HG02840 (cell line): Measurements from ENCODE around the gene ZNF772.
A peak's percentile ranks its signal among the peaks of the same experiment; 100 is the strongest.
"Not testable (repeated sequence)": the region's sequence is repeated elsewhere in the genome, so short reads cannot be mapped to it uniquely, and the experiment has no call there.

Experiments used
- ATAC-seq: cut with Tn5 transposase; IDR thresholded peaks from one replicate; pipeline ENCODE4 v1.9.1; 2021; ENCODE audit warnings: mild to moderate bottlenecking, moderate library complexity, moderate number of reproducible peaks; ENCODE audit not compliant: unreplicated experiment, low FRiP score

Gene ZNF772

DNA sequence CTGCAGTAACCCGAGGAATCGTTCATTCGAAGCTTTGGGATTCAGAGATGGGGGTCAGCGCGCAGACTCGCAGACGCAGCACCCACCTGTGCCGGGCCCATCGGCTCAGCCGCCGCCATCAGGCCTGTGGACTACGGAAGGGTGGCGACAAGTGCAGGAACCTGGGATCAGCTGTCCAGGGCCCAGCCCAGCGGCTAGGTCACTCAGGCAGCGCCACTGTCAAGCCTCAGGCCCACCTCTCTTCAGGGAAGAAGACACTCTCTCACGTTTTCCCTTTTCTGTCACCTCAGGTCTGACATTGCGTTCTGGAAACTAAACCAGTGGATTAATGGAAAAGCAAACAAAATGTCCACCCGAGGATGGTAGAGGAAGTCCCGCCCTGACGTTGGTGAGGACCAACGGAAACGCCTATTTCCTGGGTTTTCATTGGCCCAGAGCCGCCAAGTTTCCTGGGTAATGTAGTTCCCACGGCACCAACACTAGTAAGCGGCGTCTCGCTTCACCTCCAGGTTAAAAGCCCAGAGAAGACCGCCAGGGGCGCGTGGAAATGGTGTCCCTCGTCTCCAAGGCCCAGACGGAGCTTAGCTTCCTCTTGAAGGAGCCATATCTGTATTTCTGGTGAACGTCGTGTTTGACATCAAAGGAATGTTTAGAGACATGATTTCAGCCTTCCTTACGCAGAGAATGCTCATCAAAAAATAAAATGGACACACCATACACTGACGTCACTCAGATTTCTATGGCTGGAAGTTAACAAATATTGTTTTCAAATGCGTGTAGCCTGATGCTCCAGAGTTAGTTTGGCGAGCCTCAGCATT is at the start of gene ZNF772:
ZNF772 (minus strand) TSS at position 376 of the 818 bp plus-strand sequence; CDS start at position 119, 257 bp downstream.
- ATAC-seq, result peak; percentile 97

DNA sequence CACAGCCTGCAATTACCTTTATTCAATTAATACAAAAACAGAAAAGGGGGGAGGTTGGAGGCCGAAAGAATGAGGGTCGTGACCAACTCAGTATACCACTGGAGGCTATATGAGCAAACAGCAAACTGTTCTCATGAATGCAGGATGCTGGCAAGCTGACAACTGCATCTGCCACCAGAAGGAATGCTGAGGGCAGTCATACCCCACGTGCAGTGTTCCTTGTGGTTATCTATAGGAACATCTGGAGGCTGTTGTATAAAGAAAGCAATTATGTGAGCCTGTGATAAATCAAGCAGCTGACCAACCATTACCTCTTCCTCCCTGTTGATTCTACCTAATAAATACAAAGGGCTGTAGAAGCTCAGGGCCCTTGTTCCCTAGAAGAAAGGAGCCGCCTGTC is 40.7 kb upstream of the ZNF772 start:
- not testable (repeated sequence) for ATAC-seq

DNA sequence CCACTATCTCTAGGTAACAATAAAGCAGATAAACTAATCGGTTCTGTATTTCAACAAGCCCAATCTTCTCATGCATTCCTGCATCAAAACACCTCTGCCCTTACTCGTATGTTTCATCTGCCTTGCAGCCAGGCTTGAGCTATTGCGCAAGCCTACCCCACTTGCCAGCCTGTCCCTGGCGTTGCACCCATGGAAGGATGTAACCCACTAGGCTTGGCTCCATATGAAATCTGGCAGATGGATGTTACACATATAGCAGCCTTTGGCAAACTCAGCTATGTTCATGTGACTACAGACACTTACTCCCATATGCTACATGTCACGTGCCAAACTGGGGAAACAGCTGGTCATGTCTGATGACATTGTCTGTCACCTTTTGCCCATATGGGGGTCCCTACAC is 37.9 kb upstream of the ZNF772 start:
- no peak for ATAC-seq

DNA sequence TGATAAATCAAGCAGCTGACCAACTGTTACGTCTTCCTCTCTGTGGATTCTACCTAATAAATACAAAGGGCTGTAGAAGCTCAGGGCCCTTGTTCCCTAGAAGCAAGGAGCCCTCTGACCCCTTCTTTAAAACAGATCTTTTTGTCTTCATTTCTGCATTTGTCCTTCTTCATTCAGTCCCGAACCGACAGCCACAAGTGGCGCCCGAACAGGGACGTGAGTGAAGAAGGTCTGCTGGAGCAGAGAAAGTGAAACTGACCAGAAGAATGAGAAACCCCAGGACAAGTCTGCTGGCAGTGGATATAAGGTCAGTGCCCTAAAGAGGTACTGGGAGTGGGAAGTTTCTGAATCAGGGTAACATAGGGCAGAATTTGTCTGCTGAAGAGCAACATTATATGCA is 35.5 kb upstream of the ZNF772 start:
- no peak for ATAC-seq

DNA sequence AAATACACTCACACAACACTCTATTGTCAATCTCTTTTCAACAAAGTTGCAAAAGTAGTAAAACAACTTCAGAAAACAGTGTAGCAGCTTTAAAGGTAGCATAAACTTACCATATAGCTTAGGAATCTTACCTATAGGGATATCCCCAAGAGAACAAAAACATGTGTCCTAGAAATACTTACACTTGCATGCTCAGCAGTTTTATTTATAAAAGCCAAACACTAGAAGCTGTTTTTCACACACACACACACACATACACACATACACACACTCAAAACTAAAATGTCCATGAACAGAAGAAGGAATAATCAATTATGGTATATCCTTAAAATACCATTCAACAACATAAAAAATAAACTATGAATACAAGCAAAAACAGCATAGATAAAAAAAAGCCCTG is 34.1 kb upstream of the ZNF772 start:
- no peak for ATAC-seq

DNA sequence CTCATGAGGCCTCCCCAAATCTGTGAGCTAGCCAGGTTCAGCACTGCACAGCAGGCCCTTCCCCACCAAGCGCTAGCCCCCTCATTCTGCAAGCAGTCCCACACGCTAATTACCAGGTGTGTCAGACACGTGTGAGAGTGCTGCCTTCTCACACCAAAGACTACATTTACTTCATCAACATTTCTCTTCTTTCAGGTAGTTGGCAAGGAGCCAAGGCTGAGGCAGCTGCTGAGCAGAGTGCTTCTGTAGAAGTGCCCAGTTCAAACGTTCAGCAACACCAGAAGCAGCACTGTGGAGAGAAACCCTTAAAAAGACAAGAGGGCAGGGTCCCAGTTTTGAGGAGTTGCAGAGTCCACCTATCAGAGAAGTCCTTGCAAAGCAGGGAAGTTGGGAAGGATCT is 28.8 kb upstream of the ZNF772 start:
- no peak for ATAC-seq

DNA sequence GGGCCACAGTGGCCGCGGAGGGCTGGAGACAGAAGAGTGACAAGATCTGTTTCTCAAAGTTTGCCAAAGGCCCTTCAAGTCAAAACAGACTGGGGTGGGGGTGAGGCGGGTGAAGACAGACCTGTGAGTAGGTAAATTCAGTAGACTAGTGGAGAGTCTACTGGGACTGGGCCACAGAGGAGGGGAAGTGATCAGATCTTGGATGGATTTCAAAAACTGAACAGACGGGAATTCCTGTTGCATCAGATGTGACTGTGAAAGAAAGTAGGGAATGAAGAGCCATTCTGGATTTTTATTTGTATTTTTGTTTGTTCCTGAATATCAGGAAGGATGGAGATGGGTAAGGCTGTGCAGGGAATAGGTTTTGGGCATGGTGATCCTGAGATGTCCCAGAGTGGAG is 23.0 kb upstream of the ZNF772 start:
- ATAC-seq, result not testable (repeated sequence)

DNA sequence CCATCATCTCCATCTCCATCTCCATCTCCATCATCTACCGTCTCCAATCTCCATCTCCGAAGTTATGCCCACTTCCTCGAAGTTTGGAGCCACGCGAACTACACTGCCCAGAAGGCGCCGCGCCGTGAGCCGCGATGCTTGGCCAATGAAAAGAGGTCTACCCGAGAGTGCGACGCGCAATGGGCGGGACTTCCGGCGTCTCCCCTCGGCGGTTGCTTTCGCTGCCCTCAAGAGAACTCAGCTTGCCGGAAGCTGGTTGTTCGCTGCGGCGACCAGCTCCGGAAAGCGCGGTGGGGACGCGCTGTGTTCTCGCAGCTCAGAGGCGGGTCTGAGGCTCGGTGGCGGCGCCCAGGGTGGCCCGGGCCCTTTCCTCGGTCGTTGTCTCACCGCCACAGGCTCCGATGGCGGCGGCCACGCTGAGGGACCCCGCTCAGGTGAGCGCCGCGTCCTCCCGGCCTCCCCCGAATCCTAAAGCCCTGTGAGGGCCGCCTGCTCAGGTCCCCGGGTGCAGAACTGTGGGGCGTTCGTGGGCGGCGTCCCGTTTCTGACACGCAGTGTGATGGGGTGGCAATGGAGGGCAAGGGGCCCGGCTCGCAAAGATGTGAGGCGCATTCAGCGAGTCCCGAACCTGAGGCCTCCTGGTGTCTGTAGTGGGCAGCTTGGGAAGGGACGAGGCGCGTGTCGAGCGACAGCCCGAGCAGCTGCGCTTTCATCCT is 22.5 kb upstream of the ZNF772 start, which contains the start of gene ZNF773:
ZNF773 (plus strand) TSS at position 259 of the 716 bp plus-strand sequence; CDS start at position 402, 143 bp downstream.
- ATAC-seq, result peak; percentile 98

DNA sequence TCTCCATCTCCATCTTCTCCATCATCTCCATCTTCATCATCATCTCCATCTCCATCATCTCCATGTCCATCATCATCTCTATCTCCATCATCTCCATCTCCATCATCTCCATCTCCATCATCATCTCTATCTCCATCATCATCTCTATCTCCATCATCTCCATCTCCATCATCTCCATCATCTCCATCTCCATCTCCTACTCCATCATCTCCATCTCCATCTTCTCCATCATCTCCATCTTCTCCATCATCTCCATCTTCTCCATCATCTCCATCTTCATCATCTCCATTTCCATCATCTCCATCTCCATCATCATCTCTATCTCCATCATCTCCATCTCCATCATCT is 21.9 kb upstream of the ZNF772 start:
- not testable (repeated sequence) for ATAC-seq

DNA sequence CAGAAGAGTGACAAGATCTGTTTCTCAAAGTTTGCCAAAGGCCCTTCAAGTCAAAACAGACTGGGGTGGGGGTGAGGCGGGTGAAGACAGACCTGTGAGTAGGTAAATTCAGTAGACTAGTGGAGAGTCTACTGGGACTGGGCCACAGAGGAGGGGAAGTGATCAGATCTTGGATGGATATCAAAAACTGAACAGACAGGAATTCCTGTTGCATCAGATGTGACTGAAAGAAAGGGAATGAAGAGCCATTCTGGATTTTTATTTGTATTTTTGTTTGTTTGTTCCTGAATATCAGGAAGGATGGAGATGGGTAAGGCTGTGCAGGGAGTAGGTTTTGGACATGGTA is 10.9 kb upstream of the ZNF772 start:
- ATAC-seq, result peak; percentile 13

DNA sequence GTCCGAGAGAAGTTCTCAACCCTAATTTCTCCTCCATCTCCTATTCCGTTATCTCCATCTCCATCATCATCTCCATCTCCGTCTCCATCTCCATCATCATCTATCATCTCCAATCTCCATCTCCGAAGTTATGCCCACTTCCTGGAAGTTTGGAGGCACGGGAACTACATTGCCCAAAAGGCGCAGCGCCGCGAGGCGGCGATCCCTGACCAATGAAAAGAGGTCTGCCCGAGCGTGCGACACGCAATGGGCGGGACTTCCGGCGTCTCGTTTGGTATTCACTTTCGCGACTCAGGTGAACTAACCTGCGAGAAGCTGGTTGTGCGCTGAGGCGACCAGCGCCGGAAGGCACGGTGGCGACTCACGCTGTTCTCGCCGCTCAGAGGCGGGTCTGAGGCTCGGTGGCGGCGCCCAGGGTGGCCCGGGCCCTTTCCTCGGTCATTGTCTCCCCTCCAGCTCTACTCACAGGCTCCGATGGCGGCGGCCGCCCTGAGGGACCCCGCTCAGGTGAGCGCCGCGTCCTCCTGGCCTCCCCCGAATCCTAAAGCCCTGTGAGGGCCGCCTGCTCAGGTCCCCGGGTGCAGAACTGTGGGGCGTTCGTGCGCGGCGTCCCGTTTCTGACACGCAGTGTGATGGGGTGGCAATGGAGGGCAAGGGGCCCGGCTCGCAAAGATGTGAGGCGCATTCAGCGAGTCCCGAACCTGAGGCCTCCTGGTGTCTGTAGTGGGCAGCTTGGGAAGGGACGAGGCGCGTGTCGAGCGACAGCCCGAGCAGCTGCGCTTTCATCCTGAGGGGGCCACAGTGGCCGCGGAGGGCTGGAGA is 10.3 kb upstream of the ZNF772 start, which contains the start of gene ZNF419:
ZNF419 (plus strand) TSS at position 274 of the 822 bp plus-strand sequence; CDS start at position 475, 201 bp downstream.
- peak; percentile 91 for ATAC-seq

DNA sequence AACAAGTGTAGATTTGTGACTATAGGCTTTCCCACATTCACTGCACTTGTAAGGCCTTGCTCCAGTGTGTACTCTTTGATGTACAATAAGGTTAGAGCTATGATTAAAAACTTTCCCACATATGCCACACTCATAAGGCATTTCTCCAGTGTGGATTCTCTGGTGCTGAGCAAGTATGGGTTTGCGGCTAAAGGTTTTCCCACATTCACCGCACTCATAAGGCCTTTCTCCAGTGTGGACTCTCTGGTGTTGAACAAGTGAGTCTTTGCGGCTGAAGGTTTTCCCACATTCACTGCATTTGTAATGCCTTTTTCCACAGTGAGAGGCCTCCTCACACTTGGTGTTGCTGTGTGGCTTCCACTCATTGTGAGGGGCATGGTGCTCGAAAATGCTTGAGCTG is 3.7 kb downstream of the ZNF772 start:
- ATAC-seq, result no peak

DNA sequence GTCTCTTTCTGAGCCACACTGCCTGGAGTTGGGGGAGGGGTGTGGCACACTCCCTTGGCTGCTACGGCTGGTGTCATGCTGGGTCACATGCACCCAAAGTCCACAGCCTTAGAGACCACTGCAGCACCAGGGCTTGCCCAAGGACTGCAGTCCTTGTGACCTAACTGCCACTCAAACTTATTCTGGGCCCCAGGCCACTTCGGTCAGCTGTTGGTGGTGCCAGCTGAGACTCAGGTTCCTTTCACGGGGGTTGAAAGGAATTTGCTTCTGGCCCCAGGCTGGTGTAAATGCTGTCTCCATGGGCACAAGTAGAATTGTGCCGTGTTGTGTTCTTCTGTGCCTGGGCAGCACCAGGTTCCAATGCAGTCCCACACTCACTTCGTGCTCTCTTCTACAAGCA is 10.9 kb downstream of the ZNF772 start:
- ATAC-seq, result no peak

DNA sequence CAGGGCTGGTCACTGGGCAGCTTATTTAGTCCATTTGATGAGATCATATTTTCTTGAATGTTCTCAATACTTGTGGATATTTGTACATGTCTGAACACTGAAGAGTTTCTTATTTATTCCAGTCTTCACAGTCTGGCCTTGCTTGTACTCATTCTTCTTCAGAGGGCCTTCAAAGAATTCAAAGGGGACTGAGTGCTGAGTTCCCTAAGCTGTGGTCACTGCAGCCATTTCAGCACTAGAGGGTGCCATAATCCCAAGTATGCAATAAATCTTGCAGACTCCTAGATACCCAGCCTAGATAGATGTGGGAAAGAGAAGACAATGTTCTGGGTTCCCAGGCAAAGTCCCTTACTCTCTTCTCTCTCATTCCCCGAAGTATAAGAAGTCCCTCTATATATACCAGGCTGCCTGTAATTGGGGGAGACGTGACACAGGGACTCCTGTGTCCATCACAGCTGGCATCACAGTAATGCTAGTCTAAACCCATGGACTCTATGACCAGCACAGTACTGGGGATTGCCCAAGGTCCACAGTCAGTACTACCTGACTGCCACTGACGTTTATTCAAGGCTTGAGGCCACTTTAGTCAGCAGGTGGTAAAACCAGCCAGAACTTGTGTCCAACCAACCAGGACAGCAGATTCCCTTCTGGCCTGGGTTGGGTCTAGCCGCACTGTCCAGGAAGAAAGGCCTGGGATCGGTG is 11.5 kb downstream of the ZNF772 start:
- ATAC-seq, result no peak

DNA sequence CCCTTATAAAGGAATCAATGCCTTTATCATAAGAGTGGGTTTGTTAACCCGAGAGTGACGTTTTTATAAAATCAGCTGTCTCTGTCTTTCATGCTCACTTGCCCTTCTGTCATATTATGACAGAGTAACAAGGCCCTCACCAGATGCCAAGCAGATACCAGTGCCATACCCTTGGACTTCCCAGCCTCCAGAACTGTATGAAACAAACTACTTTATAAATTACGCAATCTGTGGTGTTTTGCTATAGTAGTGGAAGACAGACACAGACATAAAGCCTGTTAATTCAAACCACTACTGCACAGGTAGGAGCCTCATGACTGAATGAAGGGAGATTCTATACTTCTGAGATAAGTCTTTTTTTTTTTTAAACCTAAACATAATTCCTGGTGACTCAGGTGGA is 25.1 kb downstream of the ZNF772 start:
- no peak for ATAC-seq

DNA sequence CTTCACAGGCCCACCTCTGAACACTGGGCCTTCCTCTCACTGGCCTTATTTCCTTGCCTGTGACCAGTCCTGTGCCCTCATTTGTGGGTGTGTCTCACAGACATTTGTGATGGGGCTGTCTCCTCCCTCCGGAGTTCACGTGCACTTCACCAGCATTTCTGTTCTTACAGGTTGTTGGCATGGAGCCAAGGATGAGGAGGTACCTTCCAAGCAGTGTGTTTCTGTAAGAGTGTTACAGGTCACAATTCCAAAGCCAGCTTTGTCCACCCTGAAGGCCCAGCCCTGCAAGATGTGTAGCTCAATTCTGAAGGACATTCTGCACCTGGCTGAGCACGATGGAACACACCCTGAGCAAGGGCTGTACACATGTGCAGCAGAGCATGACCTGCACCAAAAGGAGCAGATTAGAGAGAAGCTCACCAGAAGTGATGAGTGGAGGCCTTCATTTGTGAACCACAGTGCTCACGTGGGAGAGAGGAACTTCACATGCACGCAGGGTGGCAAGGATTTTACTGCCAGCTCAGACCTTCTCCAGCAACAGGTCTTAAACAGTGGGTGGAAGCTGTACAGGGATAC is 34.2 kb downstream of the ZNF772 start:
- ATAC-seq, result no peak

DNA sequence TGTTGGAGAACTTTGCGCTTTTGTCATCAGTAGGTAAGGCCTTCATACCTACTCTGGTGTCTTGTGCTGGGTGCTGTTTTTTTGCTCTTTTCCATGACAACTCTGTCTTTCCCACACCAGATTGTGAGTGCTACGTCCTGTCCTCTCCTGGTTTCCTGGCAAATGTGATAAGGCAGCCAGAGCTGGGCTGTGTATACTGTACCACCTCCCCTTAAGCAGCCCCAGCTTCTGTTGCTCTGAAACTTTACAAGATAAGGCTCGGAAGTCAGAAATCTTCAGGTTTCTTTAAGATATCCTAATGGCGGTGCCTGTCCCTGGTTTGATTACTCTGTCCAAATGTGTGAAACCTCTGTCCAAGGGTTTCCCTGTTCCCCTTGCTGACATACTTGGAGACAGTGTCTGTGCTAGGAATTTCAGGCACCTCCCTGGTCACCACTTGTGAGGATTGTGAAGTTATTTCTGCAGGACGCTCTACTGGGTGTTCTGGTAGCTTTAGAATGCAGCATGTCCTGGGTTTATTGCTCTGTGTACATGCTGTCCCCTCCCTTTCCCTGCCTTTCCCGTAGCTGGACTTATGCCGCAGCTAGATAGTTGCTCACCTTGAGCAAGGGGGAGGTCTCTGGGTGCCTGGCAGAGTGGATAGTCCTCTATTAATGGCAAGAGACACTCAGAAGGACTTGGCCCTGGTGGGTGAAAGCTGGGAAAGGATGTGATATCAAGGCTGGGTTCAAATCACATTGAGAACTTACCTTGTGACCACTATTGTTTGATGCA is 35.2 kb downstream of the ZNF772 start:
- no peak for ATAC-seq

DNA sequence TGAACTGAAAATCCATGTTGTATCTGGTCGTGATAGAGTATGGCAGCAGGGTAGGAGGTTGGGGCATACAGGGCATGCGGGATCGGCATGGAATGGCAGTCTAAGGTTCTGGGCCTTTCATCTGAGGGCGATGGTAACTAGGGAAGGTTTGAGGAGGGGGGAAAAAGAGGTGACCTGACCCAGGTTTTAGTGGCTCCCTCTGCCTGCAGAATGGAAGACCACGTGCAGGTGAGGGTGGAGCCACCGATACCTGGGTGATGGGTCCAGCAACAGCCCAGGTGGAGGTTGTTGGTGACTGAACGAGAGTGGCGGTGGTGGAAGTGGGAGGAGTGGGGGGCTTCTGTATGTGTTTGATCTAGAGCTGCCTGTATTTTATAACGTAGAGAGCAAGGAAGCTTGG is 38.4 kb downstream of the ZNF772 start:
- no peak for ATAC-seq

DNA sequence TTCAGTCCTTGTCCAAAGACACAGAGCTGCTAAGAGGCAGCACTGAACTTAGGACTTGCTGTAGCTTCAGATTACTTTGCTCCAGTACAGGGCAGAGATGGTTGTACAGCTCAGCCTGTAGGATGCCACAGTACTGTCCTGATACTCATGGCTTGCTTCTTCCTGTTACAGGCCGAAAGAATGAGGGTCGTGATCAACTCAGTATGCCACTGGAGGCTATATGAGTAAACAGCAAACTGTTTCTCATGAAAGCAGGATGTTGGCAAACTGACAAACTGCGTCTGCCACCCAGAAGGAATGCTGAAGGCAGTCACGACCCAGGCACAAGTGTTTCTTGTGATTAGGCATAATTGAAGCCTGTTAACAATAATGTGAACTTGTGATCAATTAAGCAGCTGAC is 39.4 kb downstream of the ZNF772 start:
- ATAC-seq, result no peak
